Activated T-helper 2 cell treated with anti-CD3 and anti-CD28 coated beads, Interferon-gamma antibody, Interleukin-2, Interleukin-4, amounts not matched to agents 10 μg/mL and 5 μg/mL and 100 μg/mL, durations not matched to agents 14 hours and 24 hours and 36 hours (primary cell): ENCODE results near the gene JCAD. TPM values are rescaled to one million over a fixed set of nuclear protein-coding genes. Genes with fewer than 3 reads are reported as not detected.

Experiments used
- DNase-seq: peaks from one replicate; pipeline ENCODE4 v3.0.0; 2021; ENCODE audit warnings: low spot score
- H3K27ac Mint-ChIP-seq: one replicate; pipeline ENCODE4 v1.8.0; 2021; ENCODE audit warnings: mixed read lengths
- H3K27me3 Mint-ChIP-seq: one replicate; pipeline ENCODE4 v1.8.0; 2021; ENCODE audit warnings: low read depth, mixed read lengths
- H3K36me3 Mint-ChIP-seq: one replicate; pipeline ENCODE4 v1.8.0; 2021; ENCODE audit warnings: low read depth, mixed read lengths
- H3K4me1 Mint-ChIP-seq: one replicate; pipeline ENCODE4 v1.8.0; 2021; ENCODE audit warnings: low read depth, mixed read lengths
- H3K4me3 Mint-ChIP-seq: one replicate; pipeline ENCODE4 v1.8.0; 2021; ENCODE audit warnings: low read depth, mild to moderate bottlenecking, moderate library complexity, mixed read lengths
- H3K9me3 Mint-ChIP-seq: one replicate; pipeline ENCODE4 v1.8.0; 2021; ENCODE audit warnings: mixed read lengths
- intact Hi-C: fragments of 100-400 bp; cut with micrococcal nuclease; formaldehyde crosslinking; loops from one replicate; pipeline ENCODE4 v1.15.1; 2023
- total RNA-seq: library from RNA; stranded (reverse); gene quantifications from 2 replicates; pipeline ENCODE4 v1.2.3, GENCODE V29; 2022

JCAD gene
- total RNA-seq, 1 donor from 2014 or later = 3.4 TPM

DNA sequence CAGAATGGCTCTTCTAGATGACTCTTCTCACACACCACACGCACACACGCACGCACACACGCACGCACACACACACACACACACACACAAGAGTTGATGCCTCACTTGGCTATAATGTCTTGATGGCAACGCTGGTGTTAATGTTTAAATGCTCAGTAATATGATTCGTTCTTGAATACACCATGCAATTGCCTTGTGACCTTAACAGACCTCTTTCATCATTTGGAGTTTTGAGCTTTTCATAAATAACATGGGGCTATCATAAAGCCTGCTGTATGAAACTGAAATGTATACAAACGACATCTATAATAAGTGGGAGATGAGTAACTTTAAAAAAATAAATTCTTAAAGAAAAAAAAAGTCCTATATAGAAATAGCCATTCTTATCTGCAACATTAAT is 8.2 kb downstream of the JCAD start:
- H3K4me3 Mint-ChIP-seq = no peak overlapping the region
- intact Hi-C loops = no loop called here
- peaks cover 12% of the 10 kb centered on the region for H3K27me3 Mint-ChIP-seq
- peaks cover 42% of the 10 kb centered on the region for H3K4me1 Mint-ChIP-seq
- H3K36me3 Mint-ChIP-seq = peaks cover 2% of the 10 kb centered on the region
- H3K9me3 Mint-ChIP-seq = no peaks in the 10 kb centered on the region
- no peak for DNase-seq
- no peak overlapping the region for H3K27ac Mint-ChIP-seq

DNA sequence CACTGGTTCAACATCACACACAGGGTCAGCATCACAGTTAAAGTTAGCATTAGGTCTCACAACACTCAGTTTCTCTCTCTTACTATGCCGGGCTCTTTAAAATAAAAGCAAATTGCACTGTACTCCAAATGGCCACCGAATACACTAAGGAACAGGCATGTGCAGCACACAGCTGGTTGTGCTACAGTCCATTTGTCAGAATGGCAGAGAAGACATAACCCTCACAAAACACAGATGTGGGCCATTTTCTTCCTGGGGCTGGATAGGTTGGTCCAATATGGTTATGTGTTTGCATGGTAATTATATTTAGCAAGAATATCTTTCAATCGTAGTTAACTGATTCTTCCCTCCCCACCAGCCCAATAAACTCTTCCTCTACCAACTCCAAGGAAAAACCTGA is 9.0 kb downstream of the JCAD start:
- no peaks in the 10 kb centered on the region for H3K9me3 Mint-ChIP-seq
- no peak for DNase-seq
- H3K4me1 Mint-ChIP-seq = peaks cover 46% of the 10 kb centered on the region
- no peak overlapping the region for H3K27ac Mint-ChIP-seq
- no peak overlapping the region for H3K4me3 Mint-ChIP-seq
- H3K36me3 Mint-ChIP-seq = peaks cover 10% of the 10 kb centered on the region
- intact Hi-C loops = no loop called here
- peaks cover 12% of the 10 kb centered on the region for H3K27me3 Mint-ChIP-seq

DNA sequence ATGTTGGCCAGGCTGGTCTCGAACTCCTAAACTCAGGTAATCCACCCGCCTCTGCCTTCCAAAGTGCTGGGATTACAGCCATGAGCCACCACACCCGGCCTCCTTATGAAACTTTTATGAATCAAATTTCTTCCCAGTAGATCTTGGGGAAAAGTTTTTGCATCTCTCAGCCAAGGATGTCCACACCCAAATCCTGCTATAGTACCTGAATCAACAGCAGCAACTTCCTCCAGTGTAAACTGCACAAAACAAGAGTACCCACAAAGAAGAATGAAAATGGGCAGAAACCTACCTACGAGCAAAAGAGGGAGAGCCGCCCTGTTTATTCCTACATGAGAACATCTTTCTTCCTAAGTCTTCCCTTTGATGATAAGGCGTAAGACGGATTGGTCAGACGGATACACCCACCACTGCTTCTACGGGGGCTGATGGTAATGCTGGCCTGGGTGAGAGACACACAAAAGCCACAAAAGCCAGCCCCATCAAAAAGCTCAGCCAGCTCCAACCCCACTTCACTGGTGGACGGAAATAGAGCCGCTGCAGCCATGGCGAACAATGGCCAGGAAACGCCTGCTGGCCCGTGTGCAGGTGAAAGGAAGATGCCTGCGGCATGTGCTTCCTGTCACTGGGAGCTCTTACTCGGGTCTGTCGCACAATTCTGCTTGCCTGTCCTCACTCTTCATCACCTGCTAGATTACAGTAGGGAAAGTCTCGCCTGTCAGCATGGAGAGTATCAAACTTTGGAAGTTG is 10.4 kb downstream of the JCAD start:
- DNase-seq = no peak
- Mint-ChIP-seq H3K4me1 (peaks cover 59% of the 10 kb centered on the region), H3K9me3 (no peaks in the 10 kb centered on the region), H3K27ac (peak overlapping the region; percentile 31), H3K4me3 (peak overlapping the region; percentile 76), H3K27me3 (peaks cover 12% of the 10 kb centered on the region), H3K36me3 (peaks cover 20% of the 10 kb centered on the region)
- intact Hi-C loops = no loop called here

DNA sequence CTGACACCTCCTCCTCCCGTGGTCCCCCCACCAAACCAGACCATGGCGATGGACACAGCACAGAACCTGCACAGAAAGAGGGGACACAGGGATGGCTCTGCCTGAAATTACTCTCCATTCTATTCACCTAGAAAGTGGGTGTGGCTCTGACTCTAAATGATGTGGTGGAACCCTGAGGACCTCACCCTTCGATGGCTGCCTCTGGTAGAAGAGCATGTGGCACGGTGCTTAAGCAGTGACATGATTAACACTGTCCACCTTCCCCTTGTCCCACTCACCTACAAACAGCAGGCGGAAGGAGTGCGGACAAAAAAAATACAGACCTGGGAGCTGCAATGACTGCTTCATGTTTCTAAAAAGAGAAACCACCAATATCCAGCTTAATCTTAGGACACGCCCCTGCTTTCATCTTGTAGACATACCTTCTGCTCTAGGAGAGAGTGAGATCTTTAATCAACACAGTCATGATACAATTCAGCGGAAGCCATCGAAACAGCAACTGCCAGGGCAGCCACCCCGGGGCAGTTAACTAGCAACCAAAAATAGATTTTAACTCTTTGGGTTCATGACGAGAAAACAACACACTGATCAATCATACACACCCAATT is 11.4 kb downstream of the JCAD start:
- Mint-ChIP-seq H3K4me1 (peaks cover 65% of the 10 kb centered on the region), H3K36me3 (peaks cover 20% of the 10 kb centered on the region), H3K4me3 (peak overlapping the region; percentile 76), H3K27me3 (peaks cover 12% of the 10 kb centered on the region), H3K27ac (peak overlapping the region; percentile 91), H3K9me3 (no peaks in the 10 kb centered on the region)
- DNase-seq = peak; percentile 61
- intact Hi-C loops = no loop called here

DNA sequence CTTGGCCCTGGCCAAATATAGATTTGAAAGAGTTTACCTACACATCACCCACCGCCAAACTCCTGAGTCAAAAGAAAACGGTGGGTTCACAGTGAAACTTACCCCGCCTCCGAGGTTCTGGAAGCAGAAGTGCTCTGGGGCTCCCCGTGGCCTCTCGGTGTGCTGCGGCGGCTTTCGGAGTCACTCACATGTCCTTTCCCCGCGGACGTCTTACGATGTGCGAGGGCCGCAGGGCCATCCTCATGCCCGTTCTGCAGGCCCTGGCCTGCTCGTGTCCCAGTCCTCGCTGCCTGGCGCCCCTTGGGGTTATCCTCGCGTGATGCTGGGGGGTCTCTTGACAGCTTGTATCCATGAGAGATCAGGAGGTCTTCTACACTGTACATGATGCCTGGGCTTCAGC is 12.0 kb downstream of the JCAD start:
- Mint-ChIP-seq H3K9me3 (no peaks in the 10 kb centered on the region), H3K4me3 (peak overlapping the region; percentile 76), H3K27ac (peak overlapping the region; percentile 91), H3K36me3 (peaks cover 20% of the 10 kb centered on the region), H3K4me1 (peaks cover 70% of the 10 kb centered on the region), H3K27me3 (peaks cover 12% of the 10 kb centered on the region)
- DNase-seq = no peak
- intact Hi-C loops = no loop called here

DNA sequence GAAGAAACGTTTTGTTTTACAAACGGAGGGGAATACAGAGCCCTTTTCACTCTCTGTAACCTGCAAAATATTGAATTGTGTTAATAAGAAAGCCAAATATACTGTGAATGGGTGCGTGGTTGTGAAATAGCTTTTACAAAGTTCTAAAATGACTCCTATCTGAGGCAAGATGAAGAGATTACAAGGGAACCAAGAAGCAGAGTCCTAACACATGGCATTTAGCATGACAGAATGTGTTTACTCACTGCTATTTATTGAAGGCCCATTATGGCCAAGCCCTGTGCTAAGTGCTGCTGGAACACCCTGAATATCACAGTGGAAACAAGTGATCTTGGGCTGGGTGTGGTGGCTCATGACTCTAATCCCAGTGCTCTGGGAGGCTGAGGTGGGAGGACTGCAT is 12.9 kb downstream of the JCAD start:
- peaks cover 9% of the 10 kb centered on the region for H3K27me3 Mint-ChIP-seq
- no peak for DNase-seq
- H3K4me3 Mint-ChIP-seq = no peak overlapping the region
- H3K9me3 Mint-ChIP-seq = no peaks in the 10 kb centered on the region
- peaks cover 20% of the 10 kb centered on the region for H3K36me3 Mint-ChIP-seq
- peak overlapping the region; percentile 50 for H3K27ac Mint-ChIP-seq
- intact Hi-C loops = loop anchor here (1.0 kb wide), 2 partner anchors 19 to 32 kb away; no protein-coding TSS in a partner anchor
- peaks cover 76% of the 10 kb centered on the region for H3K4me1 Mint-ChIP-seq

DNA sequence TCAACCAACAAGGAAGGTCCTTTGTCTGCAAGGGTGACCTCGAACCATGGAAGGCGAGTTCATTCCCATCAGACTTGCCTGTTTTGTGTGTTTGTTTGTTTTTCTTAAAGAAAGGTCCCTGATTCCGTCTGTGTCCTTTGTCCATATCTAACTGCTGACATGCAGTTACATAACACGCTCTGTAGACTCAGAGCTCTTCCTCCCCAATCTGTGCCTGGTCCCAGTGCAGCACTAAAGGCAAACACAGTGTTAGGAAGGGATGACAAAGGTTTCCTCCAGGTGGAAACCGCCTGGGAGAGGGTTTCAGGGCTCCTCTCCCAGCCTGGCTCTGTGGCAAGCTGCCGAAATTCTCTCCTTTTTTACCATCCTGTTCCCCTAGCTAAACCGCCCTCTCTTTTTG is 13.4 kb downstream of the JCAD start:
- H3K4me3 Mint-ChIP-seq = no peak overlapping the region
- no peak for DNase-seq
- intact Hi-C loops = loop anchor here (1.0 kb wide), 2 partner anchors 19 to 32 kb away; no protein-coding TSS in a partner anchor
- no peaks in the 10 kb centered on the region for H3K9me3 Mint-ChIP-seq
- H3K27ac Mint-ChIP-seq = peak overlapping the region; percentile 50
- H3K4me1 Mint-ChIP-seq = peaks cover 75% of the 10 kb centered on the region
- H3K36me3 Mint-ChIP-seq = peaks cover 20% of the 10 kb centered on the region
- peaks cover 6% of the 10 kb centered on the region for H3K27me3 Mint-ChIP-seq

DNA sequence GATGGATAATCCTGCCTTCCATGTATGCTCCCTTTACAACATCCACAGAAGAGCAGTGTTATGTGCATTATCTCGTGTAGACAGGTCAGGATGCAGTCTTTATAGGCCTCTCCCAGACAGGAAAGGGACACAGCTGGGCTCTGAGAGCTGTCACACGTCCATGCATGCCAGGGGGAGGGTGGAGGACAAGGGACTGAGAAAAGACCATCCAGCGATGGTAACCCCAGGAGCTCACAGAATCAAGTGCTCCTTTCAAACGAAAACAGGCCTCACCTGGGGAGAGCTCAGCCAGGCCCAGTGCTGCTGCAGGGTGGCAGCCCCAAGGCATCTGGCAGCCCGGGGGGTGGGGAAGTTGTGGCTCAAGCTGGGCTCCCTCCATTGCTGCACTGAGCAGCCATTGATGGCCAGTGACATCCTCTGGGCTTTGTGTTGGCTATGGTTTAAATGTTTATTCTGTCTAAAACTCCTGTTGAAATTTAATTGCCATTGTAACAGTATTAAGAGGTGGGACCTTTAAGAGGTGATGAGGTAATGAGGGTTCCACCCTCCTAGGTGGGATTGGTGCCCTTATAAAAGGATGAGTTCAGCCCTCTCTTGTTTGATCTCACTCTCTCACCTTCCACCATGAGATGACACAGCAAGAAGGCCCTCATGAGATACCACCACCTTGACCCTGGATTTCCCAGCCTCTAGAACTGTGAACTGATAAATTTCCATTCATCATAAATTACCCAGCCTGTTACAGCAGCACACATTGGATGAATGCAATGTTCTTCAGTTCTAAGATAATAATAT is 15.7 kb downstream of the JCAD start:
- H3K9me3 Mint-ChIP-seq = no peaks in the 10 kb centered on the region
- H3K27me3 Mint-ChIP-seq = no peaks in the 10 kb centered on the region

DNA sequence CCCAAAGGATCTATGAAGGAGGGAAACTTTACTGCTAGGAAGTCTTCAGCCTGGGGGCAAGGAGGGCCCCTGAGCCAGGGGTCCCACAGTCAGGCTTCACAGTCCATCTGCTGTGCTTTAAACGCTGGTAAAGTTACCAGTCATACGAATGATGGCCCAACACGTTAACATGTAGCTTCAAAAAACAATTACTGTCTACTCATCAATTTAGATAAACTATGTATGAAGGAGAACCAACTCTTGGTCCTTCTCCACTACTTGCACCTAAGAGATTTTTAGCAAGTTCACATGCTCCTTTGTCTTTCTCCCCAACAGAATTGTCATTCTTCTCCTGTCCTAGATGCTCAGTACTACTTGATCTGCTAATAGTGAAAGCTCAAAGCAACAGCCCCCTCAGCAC is 16.6 kb downstream of the JCAD start:
- Mint-ChIP-seq H3K4me1 (peaks cover 61% of the 10 kb centered on the region), H3K27ac (no peak overlapping the region), H3K9me3 (no peaks in the 10 kb centered on the region), H3K36me3 (peaks cover 25% of the 10 kb centered on the region), H3K4me3 (no peak overlapping the region), H3K27me3 (no peaks in the 10 kb centered on the region)
- DNase-seq = no peak
- intact Hi-C loops = no loop called here

More for the DNA sequence above, 15.7 kb downstream of the JCAD start:
- Mint-ChIP-seq H3K4me1 (peaks cover 66% of the 10 kb centered on the region), H3K4me3 (no peak overlapping the region), H3K27ac (no peak overlapping the region), H3K36me3 (peaks cover 25% of the 10 kb centered on the region)
- DNase-seq = no peak
- intact Hi-C loops = no loop called here

DNA sequence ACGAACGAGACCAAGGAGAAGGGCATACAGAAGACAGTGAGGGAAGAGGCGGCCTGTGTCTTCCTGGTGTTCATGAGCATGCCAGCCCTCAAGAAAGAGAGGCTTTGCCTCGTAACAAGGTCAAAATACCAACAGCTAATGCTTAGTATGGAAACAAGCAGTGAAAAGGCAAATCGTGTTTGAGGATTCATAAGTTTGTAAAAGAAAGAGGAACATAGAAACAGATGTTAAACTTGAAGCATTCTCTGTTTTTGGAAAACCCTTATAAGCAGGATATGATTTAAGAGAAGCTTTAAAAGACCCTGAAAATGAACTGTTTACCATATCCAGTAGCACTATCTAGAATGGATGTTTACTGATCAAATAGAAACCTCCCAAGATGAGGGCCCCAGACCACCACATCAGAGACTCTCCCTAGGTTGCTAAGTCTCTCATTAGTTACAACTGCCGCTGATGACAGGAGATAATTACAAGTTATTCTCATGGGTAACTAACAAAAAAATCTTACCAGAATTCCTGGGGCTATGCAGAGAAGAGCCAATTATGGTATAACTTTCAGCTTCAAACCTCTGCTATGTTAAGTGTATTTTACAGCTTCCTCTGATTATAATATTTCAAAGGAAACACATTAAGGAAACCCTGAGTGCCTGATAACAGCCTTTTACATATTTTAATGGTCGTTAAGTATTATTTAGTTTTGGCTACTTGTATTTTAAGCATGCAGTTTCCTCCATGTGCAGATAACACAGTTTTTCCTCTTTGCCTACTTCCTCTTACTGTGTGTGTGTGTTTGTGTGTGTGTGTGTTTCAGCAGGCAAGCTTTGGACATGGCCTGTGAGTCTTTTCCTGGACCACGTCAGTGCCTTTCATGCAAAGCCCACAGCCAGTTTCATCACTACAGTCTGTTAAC is 17.9 kb downstream of the JCAD start:
- Mint-ChIP-seq H3K36me3 (peaks cover 25% of the 10 kb centered on the region), H3K27ac (peak overlapping the region; percentile 40), H3K9me3 (no peaks in the 10 kb centered on the region), H3K4me1 (peaks cover 58% of the 10 kb centered on the region), H3K4me3 (no peak overlapping the region), H3K27me3 (no peaks in the 10 kb centered on the region)
- intact Hi-C loops = no loop called here
- DNase-seq = no peak

DNA sequence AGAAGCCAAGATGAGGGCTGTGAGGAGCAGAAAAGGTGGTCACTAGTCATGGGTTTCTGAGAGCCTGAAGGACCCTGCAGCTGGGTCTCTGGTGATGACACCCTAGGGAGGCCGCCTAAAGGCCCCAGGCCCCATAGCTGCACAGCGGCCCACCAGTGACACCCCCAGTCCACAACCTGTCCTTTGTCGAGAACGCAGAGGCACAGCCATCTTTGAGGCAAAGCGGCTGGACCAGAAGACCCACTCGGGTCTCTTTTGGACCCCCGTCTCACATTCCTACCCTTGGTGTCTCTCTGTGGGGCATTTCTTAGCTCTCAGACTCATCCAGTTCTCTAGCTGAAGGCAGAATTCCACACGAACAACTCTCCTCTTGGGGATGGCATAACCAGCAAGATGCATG is 18.8 kb downstream of the JCAD start:
- intact Hi-C loops = no loop called here
- Mint-ChIP-seq H3K4me1 (peaks cover 51% of the 10 kb centered on the region), H3K27ac (no peak overlapping the region), H3K9me3 (no peaks in the 10 kb centered on the region), H3K4me3 (no peak overlapping the region), H3K36me3 (peaks cover 16% of the 10 kb centered on the region), H3K27me3 (no peaks in the 10 kb centered on the region)
- no peak for DNase-seq

DNA sequence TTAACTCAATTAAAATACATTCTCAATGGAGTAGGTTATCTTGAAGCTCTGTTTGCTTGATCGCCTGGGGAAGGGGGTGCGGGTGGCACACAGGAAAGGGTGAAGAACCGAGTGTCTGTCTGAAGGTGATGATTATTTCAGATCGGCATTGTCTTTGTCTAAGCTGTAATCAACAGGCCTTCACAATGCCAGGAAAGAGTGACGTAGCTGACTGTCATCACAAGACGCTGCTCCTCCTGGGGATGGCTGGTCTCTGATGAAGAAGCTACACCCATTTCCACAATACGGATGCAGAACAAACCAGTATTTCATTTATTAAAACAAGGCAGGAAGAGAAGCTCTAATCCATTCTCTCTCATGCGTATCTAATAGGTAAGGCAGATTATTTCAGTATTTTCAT is 19.4 kb downstream of the JCAD start:
- no peak overlapping the region for H3K27ac Mint-ChIP-seq
- intact Hi-C loops = no loop called here
- H3K4me1 Mint-ChIP-seq = peaks cover 50% of the 10 kb centered on the region
- DNase-seq = no peak
- no peaks in the 10 kb centered on the region for H3K9me3 Mint-ChIP-seq
- no peak overlapping the region for H3K4me3 Mint-ChIP-seq
- H3K36me3 Mint-ChIP-seq = peaks cover 12% of the 10 kb centered on the region
- H3K27me3 Mint-ChIP-seq = no peaks in the 10 kb centered on the region
